ENCODE data around the gene C3orf85.

Gene C3orf85

DNA sequence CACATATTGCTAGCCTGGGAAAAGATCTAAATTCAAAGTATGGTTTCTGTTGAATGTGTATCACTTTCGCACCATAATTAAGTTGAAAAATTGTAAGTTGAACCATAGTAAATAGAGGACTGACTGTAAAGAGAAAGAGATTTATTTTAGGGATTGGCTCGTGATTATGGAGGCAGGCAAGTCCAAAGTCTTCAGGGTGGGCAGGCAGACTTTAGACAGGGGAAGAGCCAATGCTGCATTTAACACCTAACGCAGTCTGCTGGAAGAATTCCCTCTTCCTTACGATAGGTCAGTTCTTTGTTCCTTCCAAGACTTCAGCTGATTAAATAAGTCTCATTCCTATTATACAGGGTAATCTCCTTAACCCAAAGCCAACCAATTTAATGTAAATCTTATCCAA lies 15.8 kb downstream of the C3orf85 start:
- no peak for DNase-seq (ENCODE audit: low read depth)

DNA sequence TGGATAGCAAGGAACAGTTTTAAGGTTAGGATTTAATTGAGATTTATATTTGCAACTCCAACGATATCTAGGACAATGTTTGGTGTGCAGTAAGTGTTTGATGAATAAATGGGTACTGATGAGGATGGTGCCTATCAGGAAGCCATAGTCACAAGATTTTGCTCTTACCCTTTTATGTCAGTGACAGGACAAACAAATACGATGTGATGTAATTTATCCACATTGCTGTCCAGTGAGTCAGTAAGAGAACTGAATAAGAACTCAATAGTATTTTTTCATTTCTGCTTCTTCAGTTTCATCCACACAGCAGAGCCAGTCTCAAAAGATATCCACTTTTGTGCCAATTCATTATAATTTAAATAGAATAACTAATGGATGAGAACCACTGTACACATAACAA lies 18.5 kb downstream of the C3orf85 start:
- DNase-seq (ENCODE audit: low read depth) = no peak

DNA sequence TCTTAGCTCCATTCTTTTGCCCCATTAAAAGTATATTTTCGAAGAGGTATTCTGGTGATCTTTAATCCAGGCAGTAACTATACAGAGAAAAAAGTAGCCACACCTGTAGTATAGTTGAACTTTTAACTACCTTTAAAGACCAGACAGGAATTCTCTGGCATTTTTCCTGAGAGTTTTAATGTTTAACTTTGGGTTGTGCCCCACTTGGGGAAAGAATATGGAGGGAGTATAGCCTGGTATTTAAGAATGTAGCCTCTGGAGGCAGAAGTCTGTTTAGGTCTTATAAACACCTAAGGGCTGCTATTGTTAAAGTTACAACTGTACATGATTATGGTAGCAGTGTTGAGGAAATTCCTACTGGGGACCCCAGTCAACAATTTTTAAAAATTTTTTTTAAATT lies 19.3 kb downstream of the C3orf85 start:
- DNase-seq (ENCODE audit: low read depth) = no peak

DNA sequence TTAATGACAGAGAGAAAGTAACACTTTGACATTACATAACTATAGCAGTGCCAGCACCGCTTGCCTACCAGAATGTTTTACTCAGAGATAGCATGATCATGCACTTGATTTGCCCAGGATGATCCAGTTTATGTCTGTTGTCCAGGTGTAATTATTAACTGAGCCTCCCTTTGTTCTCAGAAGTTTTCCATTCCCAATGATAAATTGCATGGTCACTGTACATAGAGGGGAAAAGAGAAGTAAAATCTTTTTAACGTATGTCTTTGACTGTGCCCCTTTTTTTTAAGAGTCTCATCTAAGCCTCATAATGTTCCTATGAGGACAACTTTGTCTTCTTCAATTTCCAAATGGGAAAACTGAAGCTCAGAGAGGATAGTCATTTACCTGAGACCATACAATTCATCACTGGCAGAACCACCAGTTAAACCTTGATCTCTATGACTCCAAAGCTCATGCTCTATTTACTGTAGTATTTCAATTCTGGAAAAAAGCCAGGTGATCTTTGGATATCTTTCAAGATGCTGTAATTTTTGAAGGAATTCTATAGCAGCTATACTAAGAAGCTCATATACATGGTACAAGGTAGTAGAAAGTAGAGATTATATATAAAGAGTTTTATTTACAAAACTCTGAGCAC lies 25.1 kb downstream of the C3orf85 start:
- DNase-seq (ENCODE audit: low read depth) = no peak

- no peak for DNase-seq (ENCODE audit: low read depth)
Measured at GRCh38 chr3:109165905-109166304, 29.4 kb downstream of the C3orf85 start.

DNA sequence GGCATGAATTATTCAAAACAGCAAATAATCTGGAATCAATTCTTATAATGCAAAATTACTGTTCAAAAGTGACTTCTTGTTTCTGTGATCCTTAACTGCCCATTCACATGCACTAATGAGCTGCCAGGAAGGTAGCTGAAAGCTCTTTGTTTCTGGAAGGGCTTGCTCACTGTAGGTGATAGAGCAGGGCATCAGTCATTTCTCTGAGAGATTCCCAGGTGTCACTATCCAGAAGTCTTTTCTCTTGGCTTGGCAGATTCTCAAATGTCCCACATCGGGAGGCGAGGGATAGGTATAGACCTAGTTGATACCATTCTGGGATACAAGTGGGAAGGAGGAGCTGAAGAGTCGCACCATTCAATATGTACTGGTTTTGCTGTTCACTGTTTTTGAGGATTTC lies 35.0 kb downstream of the C3orf85 start:
- DNase-seq (ENCODE audit: low read depth) = no peak

DNA sequence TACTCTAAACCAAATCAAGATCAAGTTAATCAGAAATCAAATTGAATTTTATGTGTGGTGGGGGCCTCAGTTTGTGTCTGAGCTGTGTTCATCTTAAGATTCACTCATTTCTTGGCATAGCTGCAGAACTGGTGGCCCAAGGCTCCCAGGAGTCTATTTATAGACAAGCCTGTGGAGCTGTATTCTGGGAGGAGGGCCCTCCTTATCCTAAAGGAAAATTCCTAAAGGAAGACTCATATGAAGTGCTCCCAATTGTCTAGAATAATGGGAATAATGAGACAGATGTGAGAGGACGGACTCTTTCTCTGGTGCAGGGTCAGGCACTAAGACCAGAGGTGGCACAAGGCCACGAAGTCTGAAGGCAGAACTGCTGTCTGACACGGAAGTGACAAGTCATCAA lies 38.9 kb downstream of the C3orf85 start:
- no peak for DNase-seq (ENCODE audit: low read depth)

DNA sequence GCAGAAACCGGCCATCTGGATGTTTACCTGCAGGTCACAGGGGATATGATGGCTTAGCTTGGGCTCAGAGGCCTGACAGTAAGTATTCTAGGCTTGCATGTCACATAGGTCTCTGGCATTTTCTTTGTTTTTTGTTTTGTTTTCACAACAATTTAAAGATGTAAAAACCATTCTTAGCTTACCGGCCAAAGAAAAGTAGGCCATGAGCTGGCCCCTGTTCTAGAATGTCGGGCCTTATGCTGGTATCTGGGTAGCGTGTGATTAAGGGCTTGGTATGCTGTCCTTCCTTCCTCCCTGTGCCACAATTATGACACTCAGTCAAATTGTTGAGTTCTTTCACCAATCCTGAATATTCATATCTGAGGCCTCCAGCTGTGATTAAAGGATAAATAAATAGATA lies 40.2 kb downstream of the C3orf85 start:
- DNase-seq (ENCODE audit: low read depth) = no peak

DNA sequence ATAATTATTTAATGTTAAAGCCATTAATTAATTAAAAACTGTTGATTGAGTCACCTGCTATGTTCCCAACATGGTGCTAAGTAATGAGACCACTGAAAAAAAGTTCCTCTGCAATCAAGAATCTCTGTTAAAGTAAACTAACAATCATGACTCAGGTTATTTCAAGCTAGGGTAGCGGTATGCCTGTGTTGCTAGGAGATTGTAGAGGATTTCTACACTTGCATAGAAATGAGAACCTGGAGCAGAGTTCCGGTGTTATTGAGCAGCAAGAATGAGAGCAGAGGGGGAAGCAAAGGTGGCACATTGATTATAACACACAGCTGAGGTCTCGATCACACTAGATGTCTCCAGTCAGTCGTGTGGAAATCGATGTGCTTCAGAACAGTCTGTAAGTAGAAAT lies 41.4 kb downstream of the C3orf85 start:
- no peak for DNase-seq (ENCODE audit: low read depth)

DNA sequence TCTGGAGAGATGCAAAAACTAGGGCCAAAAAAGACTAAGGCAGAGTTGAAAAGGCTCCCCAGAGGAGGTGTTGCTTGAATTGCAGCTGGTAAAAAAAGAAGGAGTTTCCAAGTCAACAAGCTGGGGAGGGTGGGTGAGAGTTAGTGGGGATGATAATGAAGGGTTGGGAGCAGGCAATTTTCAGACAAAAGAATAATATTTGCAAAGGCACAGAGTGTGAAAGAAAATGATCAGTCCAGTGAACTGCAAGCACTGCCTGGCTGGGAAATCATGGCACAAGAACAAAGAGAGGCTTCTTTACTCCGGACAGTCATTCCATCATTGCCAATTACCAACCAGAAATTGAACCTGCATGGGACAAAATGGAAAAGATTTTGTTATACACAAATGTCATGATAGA lies 42.2 kb downstream of the C3orf85 start:
- DNase-seq (ENCODE audit: low read depth) = no peak

- DNase-seq (ENCODE audit: low read depth) = no peak
Measured at GRCh38 chr3:109184726-109185125, 48.2 kb downstream of the C3orf85 start.

DNA sequence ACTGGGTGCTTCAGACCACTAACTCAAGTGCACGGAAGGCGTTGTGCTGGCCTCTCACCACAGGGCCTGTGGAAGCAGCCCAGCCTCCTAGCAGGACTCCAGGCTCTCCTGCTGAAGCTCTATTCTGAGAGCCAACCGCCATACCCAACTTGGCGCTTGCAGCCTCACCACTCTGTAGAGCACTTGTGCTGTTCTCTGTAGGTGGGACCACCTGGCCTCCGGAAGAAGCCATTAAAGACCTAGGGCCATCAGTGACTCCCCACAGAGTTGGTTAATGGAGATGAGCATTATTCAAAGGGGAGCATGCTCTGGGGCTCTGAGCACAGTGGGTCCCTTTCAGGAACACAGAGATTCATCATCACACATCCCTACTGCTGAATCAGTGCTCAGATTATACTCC lies 50.9 kb downstream of the C3orf85 start:
- no peak for DNase-seq (ENCODE audit: low read depth)

GRCh38 chr3:109188741-109189140 lies 52.2 kb downstream of the C3orf85 start:
- no peak for DNase-seq (ENCODE audit: low read depth)

DNA sequence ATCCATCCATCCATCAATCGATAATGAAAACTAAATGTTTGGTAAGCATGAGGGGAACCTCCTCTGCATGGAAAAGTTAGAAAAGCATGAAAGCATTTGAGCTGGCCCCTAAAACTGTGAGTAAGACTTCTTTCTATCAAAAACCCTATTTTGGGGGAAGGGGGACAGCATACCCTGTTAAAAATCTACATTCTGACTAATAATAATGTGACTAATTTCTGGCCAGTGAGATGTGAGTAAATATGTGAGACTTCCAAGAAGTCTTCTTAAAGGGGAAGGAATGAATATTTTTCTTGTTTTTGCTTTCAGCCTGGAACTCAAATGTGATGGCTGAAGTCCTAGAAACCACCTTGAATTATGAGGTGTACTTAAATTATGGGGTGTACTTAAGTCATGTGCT lies 54.9 kb downstream of the C3orf85 start:
- DNase-seq (ENCODE audit: low read depth) = no peak

DNA sequence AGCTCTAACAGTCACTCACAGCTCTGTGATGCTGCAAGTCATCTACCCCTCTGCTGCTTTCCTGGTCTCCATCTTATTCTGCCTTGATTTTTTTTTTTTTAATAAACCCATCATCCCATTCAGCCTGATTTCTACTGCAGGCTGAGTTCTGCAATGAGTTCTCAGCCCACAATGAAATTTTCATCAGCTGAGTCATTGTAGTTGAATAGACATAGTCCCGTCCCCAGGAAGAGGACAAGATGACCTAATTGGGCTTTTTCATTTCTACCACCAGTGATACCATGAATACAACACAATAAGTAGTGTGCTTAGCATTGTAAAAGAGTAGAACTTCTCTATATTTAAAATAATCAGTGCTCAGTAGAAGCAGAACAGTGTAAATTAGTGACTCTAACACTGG lies 59.3 kb downstream of the C3orf85 start:
- DNase-seq (ENCODE audit: low read depth) = no peak
